PC-9 (cell line): ENCODE results near the gene KATNA1. TPM values are rescaled to one million over a fixed set of nuclear protein-coding genes. Genes with fewer than 3 reads are reported as not detected.
A peak's percentile ranks its signal among the peaks of the same experiment; 100 is the strongest.

Experiments
- Bru-seq: library from RNA; stranded (reverse); fragments of 400-500 nt; gene quantifications from one replicate; lab custom pipeline; 2021; lab: Mats Ljungman, UMichigan
- BruChase-seq, 2 experiments: library from RNA; stranded (reverse); fragments of 400-500 nt; gene quantifications; one replicate each; lab custom pipeline; 2021; lab: Mats Ljungman, UMichigan
- BruUV-seq: library from RNA; stranded (reverse); fragments of 400-500 nt; replicated peaks from 2 replicates; lab custom pipeline; 2021; lab: Mats Ljungman, UMichigan
- CTCF ChIA-PET: fragments of 300-600 bp; sonication (Branson Sonifier 250); formaldehyde crosslinking; loops from one replicate; lab custom pipeline; 2022; ENCODE audit warnings: antibody characterized with exemption; lab: Charles Lee
- POLR2A ChIA-PET: fragments of 300-600 bp; sonication (Branson Sonifier 250); formaldehyde crosslinking; loops from one replicate; lab custom pipeline; 2022; ENCODE audit warnings: antibody characterized with exemption; ENCODE audit not compliant: unreplicated experiment; lab: Charles Lee
- DNase-seq, 2 experiments: peaks; one replicate each; pipeline versions ENCODE4 v3.0.0 to v3.0.0-alpha.2; 2015 to 2022; ENCODE audit warnings: mixed read lengths in 1 of 2
- H2AFZ ChIP-seq: fragments of 200-600 bp; sonication (generic); 2 replicates; pipeline ENCODE4 v1.8.1; 2017; ENCODE audit warnings: antibody characterized with exemption
- H3F3A ChIP-seq: fragments of 200-600 bp; sonication (generic); 2 replicates; pipeline ENCODE4 v1.8.1; 2017; ENCODE audit warnings: antibody characterized with exemption, mild to moderate bottlenecking, low read depth; ENCODE audit not compliant: insufficient read depth
- H3K27ac ChIP-seq: fragments of 200-600 bp; sonication (generic); 2 replicates; pipeline ENCODE4 v1.6.1; 2016; ENCODE audit warnings: mixed run types
- H3K27me3 ChIP-seq: fragments of 200-600 bp; sonication (generic); 2 replicates; pipeline ENCODE4 v1.6.1; 2016; ENCODE audit warnings: low read depth, mixed run types; ENCODE audit not compliant: insufficient read depth
- H3K36me3 ChIP-seq: fragments of 200-600 bp; sonication (generic); 2 replicates; pipeline ENCODE4 v1.6.1; 2016; ENCODE audit warnings: low read depth, mixed run types
- H3K4me1 ChIP-seq: fragments of 200-600 bp; sonication (generic); replicated peaks from 2 replicates; pipeline ENCODE4 v1.6.1; 2016; ENCODE audit warnings: mixed run types; ENCODE audit not compliant: insufficient read depth
- H3K4me2 ChIP-seq: fragments of 200-600 bp; sonication (generic); 2 replicates; pipeline ENCODE4 v1.6.1; 2017; ENCODE audit warnings: mixed run types
- H3K4me3 ChIP-seq: fragments of 200-600 bp; sonication (generic); 2 replicates; pipeline ENCODE4 v1.6.1; 2016; ENCODE audit warnings: mixed run types
- H3K79me2 ChIP-seq: fragments of 200-600 bp; sonication (generic); 2 replicates; pipeline ENCODE4 v1.6.1; 2017; ENCODE audit warnings: low read depth, mixed run types
- H3K9me2 ChIP-seq: fragments of 200-600 bp; sonication (generic); 2 replicates; pipeline ENCODE4 v1.8.1; 2017; ENCODE audit warnings: mild to moderate bottlenecking; ENCODE audit not compliant: insufficient read depth
- H3K9me3 ChIP-seq: fragments of 200-600 bp; sonication (generic); 2 replicates; pipeline ENCODE4 v1.8.1; 2016; ENCODE audit warnings: low read depth; ENCODE audit not compliant: insufficient read depth
- H4K20me1 ChIP-seq: fragments of 200-600 bp; sonication (generic); 2 replicates; pipeline ENCODE4 v1.8.1; 2017; ENCODE audit not compliant: insufficient read depth
- EZH2 ChIP-seq: fragments of 200-600 bp; sonication (generic); IDR thresholded peaks from 2 replicates; pipeline ENCODE4 v1.8.0; 2017; ENCODE audit warnings: antibody characterized with exemption, low read depth
- intact Hi-C: fragments of 100-400 bp; cut with micrococcal nuclease; formaldehyde crosslinking; loops from one replicate; pipeline ENCODE4 v1.10.0; 2022; ENCODE audit not compliant: unreplicated experiment
- long read RNA-seq: library from polyadenylated mRNA; stranded (forward); transcript quantifications from one replicate; pipeline ENCODE4 v2.0.0, GENCODE V29; 2022
- total RNA-seq: library from RNA; stranded (reverse); gene quantifications from 2 replicates; pipeline ENCODE4 v1.2.3, GENCODE V29; 2021
- TF ChIP-seq, protein P1 (sequence below): fragments of 200-600 bp; sonication (generic); conservative IDR thresholded peaks from 2 replicates; pipeline ENCODE4 v1.6.1; 2017; ENCODE audit warnings: mixed run types, antibody characterized with exemption, mild to moderate bottlenecking, moderate library complexity

The KATNA1 gene
- 12.4 and 16.1 TPM in 2 replicates for total RNA-seq
- Bru-seq, nascent RNA: percentile 65 among the genes with signal in this experiment
- percentile 53 among the genes with signal in this experiment for BruChase-seq, experiment 1, labeled RNA remaining after a 2-hour chase
- BruChase-seq, experiment 2, labeled RNA remaining after a 6-hour chase: percentile 50 among the genes with signal in this experiment
- long read RNA-seq, transcript KATNA1-203 (11 exons, 1,984 nt): major isoform, 34 of 43 reads
- long read RNA-seq, partial matches to known transcripts: 4 of 43 reads
- long read RNA-seq, other reads (novel, unspliced or antisense): 5 of 43 reads

DNA sequence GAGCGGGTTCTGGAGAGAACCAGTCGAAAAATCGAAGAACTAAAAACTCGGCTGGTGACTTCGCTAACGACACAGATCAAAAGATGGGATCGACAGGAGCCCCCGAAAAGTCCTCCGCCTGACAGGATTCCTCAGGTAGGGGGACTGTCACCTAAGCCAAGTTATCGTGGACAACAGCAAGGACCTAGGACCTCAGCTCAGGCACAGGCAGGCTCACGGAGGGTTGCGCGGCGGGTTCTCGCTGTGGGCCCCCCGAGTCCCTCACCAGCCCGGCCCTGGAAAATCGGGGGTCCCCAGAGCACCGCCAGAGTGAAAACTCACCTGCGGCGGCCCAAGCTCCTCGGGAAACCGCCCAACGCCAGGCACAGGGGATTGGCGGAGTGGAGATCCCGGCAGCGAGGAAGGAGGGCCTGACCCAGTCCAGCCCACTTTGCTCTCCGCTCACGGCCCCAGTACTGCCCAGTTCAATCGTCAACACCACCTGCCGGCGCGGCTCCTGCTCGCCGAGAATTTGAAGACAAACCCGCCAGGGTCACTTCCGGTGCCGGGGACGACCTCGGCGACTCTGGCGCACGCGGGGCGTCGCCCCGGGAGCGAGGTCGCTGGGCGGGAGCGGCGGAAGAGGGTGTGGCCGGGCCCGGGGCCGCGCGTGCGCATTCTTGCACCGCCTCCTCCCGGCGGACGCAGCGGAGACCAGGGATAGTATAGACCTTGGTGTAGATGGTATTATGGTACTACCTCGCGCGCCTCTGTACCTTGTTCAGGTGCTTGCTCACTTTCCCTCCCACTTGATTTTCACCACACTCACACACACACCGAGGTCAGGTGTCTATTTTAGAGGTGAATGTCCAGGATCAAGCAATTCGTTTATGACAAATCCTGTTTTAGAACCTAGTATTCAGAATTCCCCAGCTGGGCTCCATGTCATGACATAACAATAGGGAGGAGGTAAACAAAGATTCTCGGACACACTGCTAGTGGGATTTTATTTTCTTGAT is at the start of gene KATNA1:
Gene KATNA1, minus strand, starts transcription at position 567 of the 998 bp plus-strand sequence. CDS start 10,167 bp downstream, outside the sequence.
- Histone ChIP-seq H3K79me2 (peaks cover 41% of the 10 kb centered on the region), H3K4me2 (peak within 1 kb of the TSS; percentile 91), H3K4me3 (peak within 1 kb of the TSS; percentile 81), H3K9me2 (no peaks in the 10 kb centered on the region), H3K27ac (peak within 1 kb of the TSS; percentile 67), H2AFZ (peak within 1 kb of the TSS; percentile 98), H3K27me3 (no peaks in the 10 kb centered on the region), H4K20me1 (no peaks in the 10 kb centered on the region), H3K9me3 (no peaks in the 10 kb centered on the region), H3K36me3 (no peaks in the 10 kb centered on the region), H3F3A (peaks cover 20% of the 10 kb centered on the region; the same call in 1 of the 2 replicates), H3K4me1 (peaks cover 20% of the 10 kb centered on the region)
- CTCF ChIA-PET: no interaction called here
- DNase-seq: peak; percentile 79 to 90
- TSS peak; percentile 79 for BruUV-seq
- POLR2A ChIA-PET: no interaction called here
- intact Hi-C loops: loop anchor here (1.0 to 5.0 kb wide), 2 partner anchors 81 to 102 kb away; partner anchors contain the start of genes GINM1 and PPIL4
- TF ChIP-seq EZH2: no peak
- TF ChIP-seq, protein P1, sequence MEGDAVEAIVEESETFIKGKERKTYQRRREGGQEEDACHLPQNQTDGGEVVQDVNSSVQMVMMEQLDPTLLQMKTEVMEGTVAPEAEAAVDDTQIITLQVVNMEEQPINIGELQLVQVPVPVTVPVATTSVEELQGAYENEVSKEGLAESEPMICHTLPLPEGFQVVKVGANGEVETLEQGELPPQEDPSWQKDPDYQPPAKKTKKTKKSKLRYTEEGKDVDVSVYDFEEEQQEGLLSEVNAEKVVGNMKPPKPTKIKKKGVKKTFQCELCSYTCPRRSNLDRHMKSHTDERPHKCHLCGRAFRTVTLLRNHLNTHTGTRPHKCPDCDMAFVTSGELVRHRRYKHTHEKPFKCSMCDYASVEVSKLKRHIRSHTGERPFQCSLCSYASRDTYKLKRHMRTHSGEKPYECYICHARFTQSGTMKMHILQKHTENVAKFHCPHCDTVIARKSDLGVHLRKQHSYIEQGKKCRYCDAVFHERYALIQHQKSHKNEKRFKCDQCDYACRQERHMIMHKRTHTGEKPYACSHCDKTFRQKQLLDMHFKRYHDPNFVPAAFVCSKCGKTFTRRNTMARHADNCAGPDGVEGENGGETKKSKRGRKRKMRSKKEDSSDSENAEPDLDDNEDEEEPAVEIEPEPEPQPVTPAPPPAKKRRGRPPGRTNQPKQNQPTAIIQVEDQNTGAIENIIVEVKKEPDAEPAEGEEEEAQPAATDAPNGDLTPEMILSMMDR: no peak

DNA sequence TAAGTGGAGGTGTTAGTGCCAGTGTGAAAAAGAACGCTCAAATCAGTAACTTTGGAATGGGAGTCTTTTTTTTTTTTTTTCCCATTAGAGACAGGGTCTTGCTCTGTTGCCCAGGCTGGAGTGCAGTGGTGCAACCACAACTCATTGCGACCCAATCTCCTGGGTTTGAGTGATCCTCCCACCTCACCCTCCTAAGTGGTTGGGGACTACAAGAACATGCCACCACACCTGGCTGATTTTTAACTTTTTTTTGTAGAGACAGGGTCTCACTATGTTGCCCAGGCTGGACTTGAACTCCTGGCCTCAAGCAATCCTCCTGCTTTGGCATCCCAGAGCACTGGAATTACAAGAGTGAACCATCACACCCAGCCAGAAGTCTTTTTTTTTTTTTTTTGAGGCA is 49.7 kb upstream of the KATNA1 start:
- BruUV-seq: no TSS peak
- TF ChIP-seq, protein P1: no peak
- TF ChIP-seq EZH2: no peak
- no peaks in the 10 kb centered on the region for H3K9me3 ChIP-seq
- no peak overlapping the region for H3K4me3 ChIP-seq
- H3K9me2 ChIP-seq: no peaks in the 10 kb centered on the region
- ChIA-PET POLR2A (interaction anchor here (0.6 kb wide), 1 partner anchor 1634 kb away, joined by 9 read pairs; no protein-coding TSS in a partner anchor), CTCF (no interaction called here)
- no peak for DNase-seq
- H2AFZ ChIP-seq: no peak overlapping the region
- peaks cover 5% of the 10 kb centered on the region for H3K36me3 ChIP-seq
- peaks cover 29% of the 10 kb centered on the region for H3K79me2 ChIP-seq
- H3K4me1 ChIP-seq: no peaks in the 10 kb centered on the region
- intact Hi-C loops: no loop called here
- H3K27ac ChIP-seq: no peak overlapping the region
- H3K4me2 ChIP-seq: no peak overlapping the region
- H3F3A ChIP-seq: 0 out of 2 replicates have a peak, but pooled peaks cover 7% of the 10 kb centered on the region
- no peaks in the 10 kb centered on the region for H3K27me3 ChIP-seq
- H4K20me1 ChIP-seq: peaks cover 11% of the 10 kb centered on the region

DNA sequence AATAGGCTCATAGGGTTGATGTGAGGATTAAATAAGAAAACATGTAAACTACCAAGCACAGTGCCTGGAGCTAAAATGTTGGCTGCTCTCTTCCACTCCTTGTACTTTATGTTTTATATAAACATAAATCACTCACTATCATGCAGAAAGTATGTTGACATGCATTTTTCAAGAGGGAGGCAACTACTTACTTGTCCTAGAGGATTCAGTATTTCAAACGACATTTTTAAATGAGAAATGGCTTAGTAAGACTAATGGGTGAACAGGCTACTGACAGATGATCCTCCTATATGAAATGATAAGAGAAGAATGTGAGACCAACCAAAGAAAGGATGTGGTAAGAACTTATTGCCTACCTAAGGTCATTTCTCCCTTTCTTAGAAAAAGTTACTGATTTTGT is 48.4 kb upstream of the KATNA1 start:
- intact Hi-C loops: no loop called here
- no TSS peak for BruUV-seq
- no peak for DNase-seq
- POLR2A ChIA-PET: no interaction called here
- Histone ChIP-seq H3K4me2 (no peak overlapping the region), H3K4me3 (no peak overlapping the region), H3K79me2 (peaks cover 25% of the 10 kb centered on the region), H3K27me3 (no peaks in the 10 kb centered on the region), H4K20me1 (peaks cover 11% of the 10 kb centered on the region), H3K9me2 (no peaks in the 10 kb centered on the region), H2AFZ (no peak overlapping the region), H3F3A (0 out of 2 replicates have a peak, but pooled peaks cover 7% of the 10 kb centered on the region), H3K36me3 (peaks cover 5% of the 10 kb centered on the region), H3K27ac (no peak overlapping the region), H3K4me1 (no peaks in the 10 kb centered on the region), H3K9me3 (no peaks in the 10 kb centered on the region)
- TF ChIP-seq EZH2: no peak
- TF ChIP-seq, protein P1: no peak
- CTCF ChIA-PET: no interaction called here
